Liver (tissue), 9 donors: ENCODE data around the gene KDM4C. TPM values are rescaled to one million over a fixed set of nuclear protein-coding genes. Genes with fewer than 3 reads are reported as not detected.

Experiments
- DNase-seq: peaks from one replicate; pipeline ENCODE4 v3.0.0-alpha.2; 2017; ENCODE audit warnings: low spot score
- H3K27ac ChIP-seq, 2 donors: one replicate each; pipeline ENCODE4 v1.7.0; 2013; ENCODE audit warnings: inconsistent platforms in 2 of 2, low read length in 2 of 2, control low read depth in 1 of 2, low read depth in 1 of 2, mild to moderate bottlenecking in 1 of 2
- H3K27me3 ChIP-seq, 4 donors: one replicate each; pipeline versions ENCODE4 v1.6.1 to v1.7.0; 2013; ENCODE audit warnings: low read length in 3 of 4, inconsistent platforms in 1 of 4, mild to moderate bottlenecking in 1 of 4, moderate library complexity in 1 of 4; ENCODE audit not compliant: control insufficient read depth in 4 of 4, insufficient read depth in 4 of 4
- H3K36me3 ChIP-seq, 4 donors: one replicate each; pipeline versions ENCODE4 v1.6.1 to v1.7.0; 2013; ENCODE audit warnings: low read length in 3 of 4, mild to moderate bottlenecking in 3 of 4, low read depth in 1 of 4, moderate library complexity in 1 of 4; ENCODE audit not compliant: control insufficient read depth in 4 of 4, insufficient read depth in 3 of 4
- H3K4me1 ChIP-seq, 4 donors: one replicate each; pipeline versions ENCODE4 v1.6.1 to v1.7.0; 2013; ENCODE audit warnings: low read length in 3 of 4, mild to moderate bottlenecking in 3 of 4, moderate library complexity in 1 of 4; ENCODE audit not compliant: control insufficient read depth in 4 of 4, insufficient read depth in 4 of 4
- H3K4me3 ChIP-seq, 3 donors: one replicate each; pipeline versions ENCODE4 v1.6.1 to v1.7.0; 2013; ENCODE audit warnings: low read length in 3 of 3, control low read depth in 1 of 3, low read depth in 1 of 3, mild to moderate bottlenecking in 1 of 3
- H3K9ac ChIP-seq, 2 donors: one replicate each; pipeline ENCODE4 v1.7.0; 2013; ENCODE audit warnings: low read length in 2 of 2, mild to moderate bottlenecking in 2 of 2, moderate library complexity in 2 of 2, control low read depth in 1 of 2, low read depth in 1 of 2
- H3K9me3 ChIP-seq, 4 donors: one replicate each; pipeline versions ENCODE4 v1.6.1 to v1.7.0; 2013; ENCODE audit warnings: low read length in 3 of 4; ENCODE audit not compliant: control insufficient read depth in 4 of 4
- ATF3 ChIP-seq: IDR thresholded peaks from 2 replicates; pipeline ENCODE4 v1.6.1; 2016; ENCODE audit warnings: antibody characterized with exemption
- EGR1 ChIP-seq, 2 donors: IDR thresholded peaks; 2 replicates each; pipeline ENCODE4 v1.6.1; 2016 to 2018; ENCODE audit warnings: antibody characterized with exemption in 2 of 2, low read depth in 2 of 2
- FOXA1 ChIP-seq: IDR thresholded peaks from 2 replicates; pipeline ENCODE4 v1.6.1; 2016; ENCODE audit warnings: antibody characterized with exemption
- FOXA2 ChIP-seq: IDR thresholded peaks from 2 replicates; pipeline ENCODE4 v1.6.1; 2016; ENCODE audit warnings: antibody characterized with exemption
- GABPA ChIP-seq, 2 donors: IDR thresholded peaks in 1 of 2; conservative IDR thresholded peaks in 1 of 2; 2 replicates each; pipeline ENCODE4 v1.6.1; 2016; ENCODE audit warnings: antibody characterized with exemption in 2 of 2, mild to moderate bottlenecking in 1 of 2, moderate library complexity in 1 of 2
- HNF4A ChIP-seq, 2 donors: conservative IDR thresholded peaks; 2 replicates each; pipeline ENCODE4 v1.6.1; 2016; ENCODE audit warnings: antibody characterized with exemption in 2 of 2, mild to moderate bottlenecking in 2 of 2
- HNF4G ChIP-seq: IDR thresholded peaks from 2 replicates; pipeline ENCODE4 v1.6.1; 2016; ENCODE audit warnings: antibody characterized with exemption
- JUND ChIP-seq, 2 donors: IDR thresholded peaks; 2 replicates each; pipeline ENCODE4 v1.6.1; 2016; ENCODE audit warnings: antibody characterized with exemption in 2 of 2
- RAD21 ChIP-seq, 2 donors: IDR thresholded peaks; 2 replicates each; pipeline ENCODE4 v1.6.1; 2016; ENCODE audit warnings: antibody characterized with exemption in 2 of 2, mild to moderate bottlenecking in 2 of 2
- REST ChIP-seq: IDR thresholded peaks from 2 replicates; pipeline ENCODE4 v1.6.1; 2016; ENCODE audit warnings: antibody characterized with exemption, mild to moderate bottlenecking
- RXRA ChIP-seq, 2 donors: IDR thresholded peaks; 2 replicates each; pipeline ENCODE4 v1.6.1; 2017 to 2018; ENCODE audit warnings: antibody characterized with exemption in 2 of 2, mild to moderate bottlenecking in 1 of 2
- SP1 ChIP-seq: IDR thresholded peaks from 2 replicates; pipeline ENCODE4 v1.6.1; 2018; ENCODE audit warnings: antibody characterized with exemption, mild to moderate bottlenecking
- TAF1 ChIP-seq: conservative IDR thresholded peaks from 2 replicates; pipeline ENCODE4 v1.6.1; 2016; ENCODE audit warnings: antibody characterized with exemption, mild to moderate bottlenecking
- YY1 ChIP-seq: IDR thresholded peaks from 2 replicates; pipeline ENCODE4 v1.6.1; 2016; ENCODE audit warnings: antibody characterized with exemption, mild to moderate bottlenecking
- WGBS: extraction: QIAGEN DNeasy Blood & Tissue Kit; methylation state at CpG from one replicate; pipeline ENCODE4 v1.1.7; 2013; 5-methylcytosine and 5-hydroxymethylcytosine counted together
- polyA plus RNA-seq, 2 donors: library from polyadenylated mRNA; stranded (reverse) in 1 of 2; unstranded in 1 of 2; fragments of 200-250 nt in 1 of 2; fragments of >200 nt in 1 of 2; fragmentation: Nextera tagmentation in 1 of 2; extraction: Ambion mirVana in 1 of 2; gene quantifications; one replicate each; pipeline versions ENCODE4 v1.2.1 to v1.2.3, GENCODE V29; 2013 to 2015
- total RNA-seq, 2 donors: library from RNA; depleted of rRNA; stranded (reverse); fragments of >200 nt; gene quantifications; one replicate each; pipeline ENCODE4 v1.2.3, GENCODE V29; 2014
- TF ChIP-seq, protein P1 (sequence below): fragments of 150-350 bp; IDR thresholded peaks from 2 replicates; pipeline ENCODE4 v1.5.1; 2017; ENCODE audit warnings: improper control_type of control experiment, low read depth, low read length; ENCODE audit not compliant: missing input control
- TF ChIP-seq, protein P2 (sequence below): IDR thresholded peaks from 2 replicates; pipeline ENCODE4 v1.6.1; 2016; ENCODE audit warnings: antibody characterized with exemption
- TF ChIP-seq, protein P3 (sequence below): IDR thresholded peaks from 2 replicates; pipeline ENCODE4 v1.6.1; 2016; ENCODE audit warnings: antibody characterized with exemption
- donor health status: healthy.
- donor health status: healthy.
- donor health status: healthy.
- donor health status: healthy.
- donor health status: healthy.

The KDM4C gene
- total and polyA plus RNA-seq, 4 donors: 4.3 to 40.2 (median 24.0) TPM

GRCh38 chr9:6785682-6786081 lies 27.9 kb downstream of the KDM4C start:
- no peak overlapping the region for H3K9ac ChIP-seq
- DNase-seq: no peak
- TF ChIP-seq, protein P1, sequence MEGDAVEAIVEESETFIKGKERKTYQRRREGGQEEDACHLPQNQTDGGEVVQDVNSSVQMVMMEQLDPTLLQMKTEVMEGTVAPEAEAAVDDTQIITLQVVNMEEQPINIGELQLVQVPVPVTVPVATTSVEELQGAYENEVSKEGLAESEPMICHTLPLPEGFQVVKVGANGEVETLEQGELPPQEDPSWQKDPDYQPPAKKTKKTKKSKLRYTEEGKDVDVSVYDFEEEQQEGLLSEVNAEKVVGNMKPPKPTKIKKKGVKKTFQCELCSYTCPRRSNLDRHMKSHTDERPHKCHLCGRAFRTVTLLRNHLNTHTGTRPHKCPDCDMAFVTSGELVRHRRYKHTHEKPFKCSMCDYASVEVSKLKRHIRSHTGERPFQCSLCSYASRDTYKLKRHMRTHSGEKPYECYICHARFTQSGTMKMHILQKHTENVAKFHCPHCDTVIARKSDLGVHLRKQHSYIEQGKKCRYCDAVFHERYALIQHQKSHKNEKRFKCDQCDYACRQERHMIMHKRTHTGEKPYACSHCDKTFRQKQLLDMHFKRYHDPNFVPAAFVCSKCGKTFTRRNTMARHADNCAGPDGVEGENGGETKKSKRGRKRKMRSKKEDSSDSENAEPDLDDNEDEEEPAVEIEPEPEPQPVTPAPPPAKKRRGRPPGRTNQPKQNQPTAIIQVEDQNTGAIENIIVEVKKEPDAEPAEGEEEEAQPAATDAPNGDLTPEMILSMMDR: no peak
- TF ChIP-seq, protein P2, sequence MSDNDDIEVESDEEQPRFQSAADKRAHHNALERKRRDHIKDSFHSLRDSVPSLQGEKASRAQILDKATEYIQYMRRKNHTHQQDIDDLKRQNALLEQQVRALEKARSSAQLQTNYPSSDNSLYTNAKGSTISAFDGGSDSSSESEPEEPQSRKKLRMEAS: no peak
- TF ChIP-seq RAD21 (IDR thresholded peaks at IDR 0.05) (no peak), FOXA1 (no peak), JUND (IDR thresholded peaks at IDR 0.05) (no peak), HNF4G (no peak), HNF4A (conservative IDR thresholded peaks at IDR 0.05) (no peak), FOXA2 (no peak), EGR1 (IDR thresholded peaks at IDR 0.05; ENCODE audit: low read depth in 2 of 2) (no peak), REST (no peak), ATF3 (no peak), TAF1 (no peak), GABPA (IDR thresholded peaks at IDR 0.05 in 1 of 2, conservative IDR thresholded peaks at IDR 0.05 in 1 of 2) (no peak), RXRA (IDR thresholded peaks at IDR 0.05) (no peak)
- TF ChIP-seq, protein P3, sequence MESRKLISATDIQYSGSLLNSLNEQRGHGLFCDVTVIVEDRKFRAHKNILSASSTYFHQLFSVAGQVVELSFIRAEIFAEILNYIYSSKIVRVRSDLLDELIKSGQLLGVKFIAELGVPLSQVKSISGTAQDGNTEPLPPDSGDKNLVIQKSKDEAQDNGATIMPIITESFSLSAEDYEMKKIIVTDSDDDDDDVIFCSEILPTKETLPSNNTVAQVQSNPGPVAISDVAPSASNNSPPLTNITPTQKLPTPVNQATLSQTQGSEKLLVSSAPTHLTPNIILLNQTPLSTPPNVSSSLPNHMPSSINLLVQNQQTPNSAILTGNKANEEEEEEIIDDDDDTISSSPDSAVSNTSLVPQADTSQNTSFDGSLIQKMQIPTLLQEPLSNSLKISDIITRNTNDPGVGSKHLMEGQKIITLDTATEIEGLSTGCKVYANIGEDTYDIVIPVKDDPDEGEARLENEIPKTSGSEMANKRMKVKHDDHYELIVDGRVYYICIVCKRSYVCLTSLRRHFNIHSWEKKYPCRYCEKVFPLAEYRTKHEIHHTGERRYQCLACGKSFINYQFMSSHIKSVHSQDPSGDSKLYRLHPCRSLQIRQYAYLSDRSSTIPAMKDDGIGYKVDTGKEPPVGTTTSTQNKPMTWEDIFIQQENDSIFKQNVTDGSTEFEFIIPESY: no peak
- no peaks in the 10 kb centered on the region for H3K9me3 ChIP-seq
- H3K27me3 ChIP-seq: no peaks in the 10 kb centered on the region
- peaks cover 10 to 24% (median 13%) of the 10 kb centered on the region in 4 donors for H3K4me1 ChIP-seq
- WGBS: 79% methylated on average over 1 of the region's 1 CpG
- no peaks in the 10 kb centered on the region for H3K36me3 ChIP-seq
- no peak overlapping the region for H3K27ac ChIP-seq
- H3K4me3 ChIP-seq: no peak overlapping the region

DNA sequence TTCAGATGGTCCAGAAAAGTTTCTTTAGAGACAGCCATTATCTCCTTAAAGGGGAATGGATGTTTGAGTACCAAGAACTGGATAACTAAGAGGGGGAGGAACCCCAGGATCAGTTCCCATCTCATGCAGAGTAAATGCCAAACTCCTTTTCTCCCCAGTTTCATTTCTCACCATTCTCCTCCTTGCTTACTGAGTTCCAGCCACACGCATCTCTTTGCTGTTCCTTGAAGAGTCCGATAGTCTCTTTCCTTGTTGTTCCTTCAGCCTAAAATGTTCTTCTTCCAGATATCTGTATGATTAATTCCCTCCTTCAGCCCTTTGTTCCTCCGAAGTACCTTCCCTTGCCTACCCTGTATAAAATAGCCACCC lies 30.0 kb downstream of the KDM4C start:
- H3K4me1 ChIP-seq: peaks cover 10 to 22% (median 13%) of the 10 kb centered on the region in 4 donors
- DNase-seq: no peak
- WGBS: 87% methylated on average over 3 of the region's 3 CpGs
- H3K9me3 ChIP-seq: no peaks in the 10 kb centered on the region
- no peak overlapping the region for H3K9ac ChIP-seq
- no peak overlapping the region for H3K4me3 ChIP-seq
- TF ChIP-seq YY1 (no peak), TAF1 (no peak), SP1 (no peak), ATF3 (no peak), JUND (IDR thresholded peaks at IDR 0.05) (no peak), GABPA (IDR thresholded peaks at IDR 0.05 in 1 of 2, conservative IDR thresholded peaks at IDR 0.05 in 1 of 2) (no peak), HNF4G (no peak), EGR1 (IDR thresholded peaks at IDR 0.05; ENCODE audit: low read depth in 2 of 2) (no peak), REST (no peak), RAD21 (IDR thresholded peaks at IDR 0.05) (no peak)
- TF ChIP-seq, protein P3: no peak
- H3K36me3 ChIP-seq: peaks cover 0 to under 1% (median under 1%) of the 10 kb centered on the region in 4 donors
- H3K27me3 ChIP-seq: no peaks in the 10 kb centered on the region
- peak overlapping the region in 1 of 2 donors; percentile 4 for H3K27ac ChIP-seq
